Endothelial cell of umbilical vein (primary cell): ENCODE data around the gene TBC1D16. TPM values are rescaled to one million over a fixed set of nuclear protein-coding genes. Genes with fewer than 3 reads are reported as not detected.

Source experiments
- BruUV-seq: library from RNA; stranded (reverse); fragments of 400-500 nt; replicated peaks from 2 replicates; lab custom pipeline; 2021; lab: Mats Ljungman, UMichigan
- CTCF ChIA-PET: fragments of 300-600, 350-600 bp; sonication (Branson Sonifier 250); formaldehyde crosslinking; loops from one replicate; lab custom pipeline; 2021; ENCODE audit warnings: antibody characterized with exemption, inconsistent platforms; lab: Charles Lee
- POLR2A ChIA-PET: fragments of 300-600, 350-600 bp; sonication (Branson Sonifier 250); formaldehyde crosslinking; loops from one replicate; lab custom pipeline; 2021; ENCODE audit warnings: antibody characterized with exemption, inconsistent platforms; lab: Charles Lee
- DNase-seq: peaks from one replicate; pipeline ENCODE4 v3.0.0-alpha.2; 2011; ENCODE audit warnings: low read depth, low spot score
- FAIRE-seq: peaks from 2 replicates; lab custom pipeline; 2011; peaks lifted over from hg19 to GRCh38; lab: Jason Lieb, UNC
- H2AFZ ChIP-seq: 2 replicates; pipeline ENCODE4 v1.6.0; 2012; ENCODE audit warnings: low read depth, low read length, control low read depth, inconsistent platforms
- H3K27ac ChIP-seq: 2 replicates; pipeline ENCODE4 v1.5.1; 2011; ENCODE audit warnings: low read depth, mild to moderate bottlenecking, control low read depth, low read length, moderate library complexity; ENCODE audit not compliant: insufficient read depth
- H3K27me3 ChIP-seq, 2 experiments: 2 replicates each; pipeline versions ENCODE4 v1.6.0 to v1.6.1; 2011; ENCODE audit warnings: low read length in 2 of 2, mixed read lengths in 1 of 2; ENCODE audit not compliant: control insufficient read depth in 2 of 2, insufficient read depth in 2 of 2
- H3K36me3 ChIP-seq, 2 experiments: 2 replicates in 1 of 2; 3 replicates in 1 of 2; pipeline ENCODE4 v1.5.1; 2011; ENCODE audit warnings: low read length in 2 of 2, mild to moderate bottlenecking in 1 of 2, moderate library complexity in 1 of 2; ENCODE audit not compliant: control insufficient read depth in 2 of 2, insufficient read depth in 2 of 2; ENCODE audit errors: extremely low read depth in 1 of 2
- H3K4me1 ChIP-seq: 3 replicates; pipeline ENCODE4 v1.5.1; 2011; ENCODE audit warnings: mild to moderate bottlenecking, low read length; ENCODE audit not compliant: control insufficient read depth, insufficient read depth; ENCODE audit errors: extremely low read depth
- H3K4me2 ChIP-seq: 2 replicates; pipeline ENCODE4 v1.6.1; 2011; ENCODE audit warnings: low read length, control low read depth, mixed read lengths; ENCODE audit not compliant: insufficient read depth
- H3K4me3 ChIP-seq, 3 experiments: fragments of 200-600 bp in 1 of 3; sonication (generic), shearing (Covaris generic) in 1 of 3; replicated peaks in 1 of 3; 2 replicates each; pipeline ENCODE4 v1.5.1; 2011 to 2016; ENCODE audit warnings: control low read depth in 3 of 3, low read length in 3 of 3, mild to moderate bottlenecking in 2 of 3, inconsistent platforms in 1 of 3, low read depth in 1 of 3, moderate library complexity in 1 of 3; ENCODE audit not compliant: insufficient read depth in 1 of 3
- H3K79me2 ChIP-seq: 2 replicates; pipeline ENCODE4 v1.6.0; 2012; ENCODE audit warnings: low read length, inconsistent platforms; ENCODE audit not compliant: control insufficient read depth, insufficient read depth
- H3K9ac ChIP-seq: replicated peaks from 2 replicates; pipeline ENCODE3; 2011; ENCODE audit warnings: low read length, control low read depth; ENCODE audit not compliant: insufficient read depth; ENCODE audit errors: extremely low read depth
- H3K9me1 ChIP-seq: replicated peaks from 3 replicates; pipeline ENCODE4 v1.6.0; 2011; ENCODE audit warnings: mild to moderate bottlenecking, low read length; ENCODE audit not compliant: control insufficient read depth, insufficient read depth; ENCODE audit errors: extremely low read depth
- H3K9me3 ChIP-seq: replicated peaks from 2 replicates; pipeline ENCODE4 v1.5.1; 2012; ENCODE audit warnings: low read length, inconsistent platforms; ENCODE audit not compliant: control insufficient read depth, insufficient read depth
- H4K20me1 ChIP-seq: replicated peaks from 2 replicates; pipeline ENCODE3; 2011; ENCODE audit warnings: mild to moderate bottlenecking, low read length; ENCODE audit not compliant: control insufficient read depth, insufficient read depth; ENCODE audit errors: extremely low read depth
- EZH2 ChIP-seq: IDR thresholded peaks from 2 replicates; pipeline ENCODE4 v1.6.1; 2012; ENCODE audit warnings: borderline replicate concordance, low read depth, mild to moderate bottlenecking, moderate library complexity, low read length, inconsistent platforms; ENCODE audit not compliant: severe bottlenecking
- FOS ChIP-seq: IDR thresholded peaks from 2 replicates; pipeline ENCODE4 v1.6.1; 2011; ENCODE audit warnings: mild to moderate bottlenecking, low read length, moderate library complexity, borderline replicate concordance; ENCODE audit not compliant: insufficient read depth
- GATA2 ChIP-seq: IDR thresholded peaks from 2 replicates; pipeline ENCODE4 v1.7.0; 2011; ENCODE audit warnings: low read depth, mild to moderate bottlenecking, moderate library complexity, mixed read lengths, low read length; ENCODE audit not compliant: insufficient read length, insufficient read depth
- JUN ChIP-seq: IDR thresholded peaks from 2 replicates; pipeline ENCODE4 v1.6.1; 2011; ENCODE audit warnings: borderline replicate concordance, low read depth; ENCODE audit not compliant: insufficient read length, insufficient read depth
- MYC ChIP-seq: IDR thresholded peaks from one replicate; pipeline ENCODE4 v1.6.1; 2011; ENCODE audit warnings: mild to moderate bottlenecking, low read depth, low read length
- POLR2A ChIP-seq: IDR thresholded peaks from 2 replicates; pipeline ENCODE4 v1.6.1; 2012; ENCODE audit warnings: low read depth, mild to moderate bottlenecking, control low read depth, low read length
- POLR2AphosphoS5 ChIP-seq: IDR thresholded peaks from 2 replicates; pipeline ENCODE4 v1.6.1; 2012; ENCODE audit warnings: low read depth, mild to moderate bottlenecking, control low read depth, low read length, moderate library complexity; ENCODE audit not compliant: insufficient read depth
- dilution Hi-C: fragments of 300-500 bp; cut with MboI; formaldehyde crosslinking; loops from one replicate; pipeline ENCODE4 v1.15.0; 2019; ENCODE audit warnings: low sequenced_read_pairs; ENCODE audit not compliant: extremely low pct_ligation_motif_present
- intact Hi-C: fragments of 100-400 bp; cut with micrococcal nuclease; formaldehyde crosslinking; loops from one replicate; pipeline ENCODE4 v1.10.0; 2022
- polyA plus RNA-seq, 4 experiments: library from polyadenylated mRNA; depleted of rRNA in 3 of 4; stranded (reverse) in 3 of 4; unstranded in 1 of 4; fragments of >200 nt; gene quantifications; 2 replicates each; pipeline versions ENCODE4 v1.2.1 to v1.2.3, GENCODE V29; 2011 to 2012; ENCODE audit warnings: missing spikeins in 1 of 4
- total RNA-seq: library from RNA; stranded (reverse); gene quantifications from 2 replicates; pipeline ENCODE4 v1.2.3, GENCODE V29; 2021
- TF ChIP-seq, protein P1 (sequence below): IDR thresholded peaks from 2 replicates; pipeline ENCODE4 v1.6.1; 2011; ENCODE audit not compliant: insufficient read depth, insufficient read length
- TF ChIP-seq, protein P2 (sequence below), 2 donors: IDR thresholded peaks; 1 replicate in 1 of 2; 2 replicates in 1 of 2; pipeline ENCODE4 v1.5.1; 2011; ENCODE audit warnings: low read length in 2 of 2, mild to moderate bottlenecking in 2 of 2, moderate library complexity in 2 of 2, control low read depth in 1 of 2, inconsistent platforms in 1 of 2, low read depth in 1 of 2; ENCODE audit not compliant: insufficient read depth in 1 of 2; ENCODE audit errors: extremely low read depth in 1 of 2

The TBC1D16 gene
- total and polyA plus RNA-seq, 2 donors (not counting 3 experiments of a cell fraction or from before 2014, with no cell fraction given): 12.9 to 48.6 TPM

DNA sequence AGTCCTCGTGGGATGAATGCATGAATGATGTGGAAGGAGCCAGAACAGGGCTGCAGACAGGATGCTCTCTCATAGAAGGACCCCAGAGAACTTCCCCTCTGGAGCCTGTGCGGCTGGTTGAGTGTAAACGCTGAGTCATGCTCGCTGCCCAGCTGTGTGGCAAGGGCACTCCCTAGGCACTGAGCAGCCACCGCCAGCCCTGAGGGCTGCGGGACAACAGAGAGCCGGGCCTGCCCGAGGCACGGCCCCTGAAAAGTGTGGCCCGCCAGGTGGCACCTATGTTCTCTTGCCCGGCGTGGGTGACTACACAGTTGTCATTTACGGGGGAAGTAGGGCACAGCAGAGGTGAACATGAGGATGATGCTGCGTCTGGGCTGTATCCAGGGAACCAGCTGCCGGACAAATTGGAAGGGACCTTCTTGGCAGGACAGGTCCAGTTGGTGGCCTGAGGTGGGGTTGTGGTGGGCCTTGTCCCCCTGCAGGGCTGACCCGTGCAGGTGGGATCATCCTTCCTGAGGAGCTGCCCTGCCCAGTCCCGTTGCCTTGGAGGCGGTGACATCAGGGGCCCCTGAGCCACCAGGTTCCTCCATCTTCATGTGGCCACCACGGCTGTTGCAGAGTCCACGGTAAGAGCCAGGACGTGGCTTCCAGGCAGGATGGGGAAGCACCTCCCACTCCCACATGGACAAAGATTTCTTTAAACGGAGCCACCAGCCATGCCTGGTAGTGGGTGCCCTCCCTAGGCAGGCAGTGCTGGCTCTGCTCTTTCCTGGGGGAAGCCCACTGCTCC, 101.6 kb downstream of the TBC1D16 start:
- no peak overlapping the region for H3K9ac ChIP-seq
- H2AFZ ChIP-seq: no peak overlapping the region
- DNase-seq: peak; percentile 68
- FAIRE-seq: peak; percentile 89
- POLR2A ChIA-PET: no interaction called here
- peaks cover 12% of the 10 kb centered on the region for H3K4me1 ChIP-seq
- intact Hi-C loops (loop anchor here (5.0 kb wide), 2 partner anchors 53 to 92 kb away; no protein-coding TSS in a partner anchor), dilution Hi-C loops (no loop called here)
- H3K4me2 ChIP-seq: no peak overlapping the region
- H3K36me3 ChIP-seq: peaks cover 0 to 5% of the 10 kb centered on the region in 2 experiments
- TF ChIP-seq MYC: no peak
- peak; percentile 57 for TF ChIP-seq POLR2AphosphoS5
- TF ChIP-seq, protein P1, sequence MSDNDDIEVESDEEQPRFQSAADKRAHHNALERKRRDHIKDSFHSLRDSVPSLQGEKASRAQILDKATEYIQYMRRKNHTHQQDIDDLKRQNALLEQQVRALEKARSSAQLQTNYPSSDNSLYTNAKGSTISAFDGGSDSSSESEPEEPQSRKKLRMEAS: no peak
- no peaks in the 10 kb centered on the region for H4K20me1 ChIP-seq
- CTCF ChIA-PET: interaction anchor here (1.4 kb wide), 1 partner anchor 58 kb away, joined by 3 read pairs; no protein-coding TSS in a partner anchor
- no peaks in the 10 kb centered on the region for H3K9me1 ChIP-seq
- H3K79me2 ChIP-seq: no peaks in the 10 kb centered on the region
- H3K9me3 ChIP-seq: no peaks in the 10 kb centered on the region
- no TSS peak for BruUV-seq
- no peak overlapping the region for H3K4me3 ChIP-seq
- H3K27me3 ChIP-seq: peaks cover 2 to 5% of the 10 kb centered on the region in 2 experiments
- H3K27ac ChIP-seq: peak overlapping the region; percentile 4

DNA sequence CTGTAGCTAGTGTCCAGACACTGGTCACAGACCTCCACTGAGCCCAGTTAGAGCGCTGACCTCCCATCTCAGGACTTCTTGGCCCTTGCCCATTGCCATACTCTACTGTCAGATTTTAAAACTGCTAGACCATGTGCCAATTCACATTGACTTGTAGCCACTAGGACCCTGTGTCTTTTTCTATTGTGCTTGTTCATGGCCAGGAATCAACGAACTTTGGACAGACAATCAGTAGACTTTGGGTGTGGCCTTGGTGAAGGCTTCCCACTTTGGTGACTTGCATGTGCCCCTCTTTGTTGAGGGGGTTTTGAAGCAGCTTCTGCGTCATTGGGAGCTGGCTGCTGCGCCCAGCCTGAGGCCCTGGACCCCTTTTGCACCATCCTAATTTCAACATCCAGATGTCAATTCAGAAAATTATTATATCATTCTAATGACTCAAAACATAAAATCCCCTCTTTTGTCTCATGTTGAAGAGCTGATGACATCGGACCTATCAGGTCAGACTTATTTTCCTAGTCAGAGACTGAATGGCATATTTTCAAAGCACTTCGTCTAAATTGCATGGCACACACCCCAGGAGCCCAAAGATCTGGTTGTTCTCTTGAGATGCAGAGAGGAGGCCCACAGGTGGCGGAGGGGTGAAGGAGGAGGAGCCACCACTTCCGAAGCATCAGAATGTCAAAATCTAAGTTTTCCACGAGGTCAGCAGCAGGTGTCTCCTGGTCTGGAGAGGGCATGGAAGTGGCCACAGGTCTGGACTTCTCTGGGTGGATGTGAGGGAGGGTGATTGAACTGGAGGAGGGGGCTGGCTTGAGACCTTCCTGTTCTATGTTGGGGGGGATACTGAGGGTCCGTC, 103.0 kb downstream of the TBC1D16 start:
- H4K20me1 ChIP-seq: no peaks in the 10 kb centered on the region
- peaks cover 12% of the 10 kb centered on the region for H3K4me1 ChIP-seq
- no peak overlapping the region for H3K4me2 ChIP-seq
- H3K36me3 ChIP-seq: no peaks in the 10 kb centered on the region
- H3K4me3 ChIP-seq: no peak overlapping the region
- H3K27me3 ChIP-seq: peaks cover 2 to 5% of the 10 kb centered on the region in 2 experiments
- dilution Hi-C loops (no loop called here), intact Hi-C loops (loop anchor here (5.0 kb wide), 2 partner anchors 55 to 90 kb away; no protein-coding TSS in a partner anchor)
- H3K9ac ChIP-seq: no peak overlapping the region
- H3K79me2 ChIP-seq: no peaks in the 10 kb centered on the region
- CTCF ChIA-PET: no interaction called here
- TF ChIP-seq MYC (no peak), FOS (no peak), EZH2 (no peak), GATA2 (no peak), POLR2A (no peak), JUN (no peak), POLR2AphosphoS5 (no peak)
- TF ChIP-seq, protein P1: no peak
- TF ChIP-seq, protein P2, sequence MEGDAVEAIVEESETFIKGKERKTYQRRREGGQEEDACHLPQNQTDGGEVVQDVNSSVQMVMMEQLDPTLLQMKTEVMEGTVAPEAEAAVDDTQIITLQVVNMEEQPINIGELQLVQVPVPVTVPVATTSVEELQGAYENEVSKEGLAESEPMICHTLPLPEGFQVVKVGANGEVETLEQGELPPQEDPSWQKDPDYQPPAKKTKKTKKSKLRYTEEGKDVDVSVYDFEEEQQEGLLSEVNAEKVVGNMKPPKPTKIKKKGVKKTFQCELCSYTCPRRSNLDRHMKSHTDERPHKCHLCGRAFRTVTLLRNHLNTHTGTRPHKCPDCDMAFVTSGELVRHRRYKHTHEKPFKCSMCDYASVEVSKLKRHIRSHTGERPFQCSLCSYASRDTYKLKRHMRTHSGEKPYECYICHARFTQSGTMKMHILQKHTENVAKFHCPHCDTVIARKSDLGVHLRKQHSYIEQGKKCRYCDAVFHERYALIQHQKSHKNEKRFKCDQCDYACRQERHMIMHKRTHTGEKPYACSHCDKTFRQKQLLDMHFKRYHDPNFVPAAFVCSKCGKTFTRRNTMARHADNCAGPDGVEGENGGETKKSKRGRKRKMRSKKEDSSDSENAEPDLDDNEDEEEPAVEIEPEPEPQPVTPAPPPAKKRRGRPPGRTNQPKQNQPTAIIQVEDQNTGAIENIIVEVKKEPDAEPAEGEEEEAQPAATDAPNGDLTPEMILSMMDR (IDR thresholded peaks at IDR 0.05; ENCODE audit: extremely low read depth in 1 of 2, insufficient read depth in 1 of 2, low read depth in 1 of 2, low read length in 2 of 2): no peak
- no peak overlapping the region for H2AFZ ChIP-seq
- BruUV-seq: TSS peak; percentile 2
- POLR2A ChIA-PET: no interaction called here
- no peak for FAIRE-seq
- no peaks in the 10 kb centered on the region for H3K9me1 ChIP-seq
- no peak for DNase-seq
- no peaks in the 10 kb centered on the region for H3K9me3 ChIP-seq
- no peak overlapping the region for H3K27ac ChIP-seq
